GM12878 (cell line): ENCODE data around the gene CACNG4.

Experiments used
- BRCA1 ChIP-seq: IDR thresholded peaks from 2 replicates; pipeline ENCODE4 v1.6.1; 2011; ENCODE audit warnings: low read depth, low read length, improper control_type of control experiment
- CEBPB ChIP-seq, 2 experiments: fragments of 150-350 bp in 1 of 2; IDR thresholded peaks; 2 replicates each; pipeline ENCODE4 v1.6.1; 2012 to 2014; ENCODE audit warnings: low read depth in 2 of 2, low read length in 2 of 2, borderline replicate concordance in 1 of 2, inconsistent platforms in 1 of 2
- ESRRA ChIP-seq: IDR thresholded peaks from 2 replicates; pipeline ENCODE4 v1.6.1; 2012; ENCODE audit warnings: mild to moderate bottlenecking, low read length, improper control_type of control experiment
- GABPA ChIP-seq: IDR thresholded peaks from 2 replicates; pipeline ENCODE4 v1.6.1; 2014; ENCODE audit warnings: antibody characterized with exemption, low read depth, mild to moderate bottlenecking, inconsistent platforms
- NR2F1 ChIP-seq: fragments of 450-650 bp; conservative IDR thresholded peaks from 2 replicates; pipeline ENCODE4 v1.6.1; 2017; ENCODE audit warnings: mild to moderate bottlenecking
- POLR2AphosphoS5 ChIP-seq: IDR thresholded peaks from 2 replicates; pipeline ENCODE4 v1.6.1; 2011; ENCODE audit warnings: mild to moderate bottlenecking, low read length, inconsistent platforms
- ZNF274 ChIP-seq: IDR thresholded peaks from one replicate; pipeline ENCODE4 v1.8.0; 2011; ENCODE audit not compliant: insufficient read length, insufficient read depth
- TF ChIP-seq, protein P1 (sequence below): IDR thresholded peaks from 2 replicates; pipeline ENCODE4 v1.6.1; 2012; ENCODE audit warnings: low read depth, low read length, improper control_type of control experiment
- TF ChIP-seq, protein P2 (sequence below): IDR thresholded peaks from 2 replicates; pipeline ENCODE4 v1.6.1; 2012; ENCODE audit warnings: mild to moderate bottlenecking, low read depth, low read length

DNA sequence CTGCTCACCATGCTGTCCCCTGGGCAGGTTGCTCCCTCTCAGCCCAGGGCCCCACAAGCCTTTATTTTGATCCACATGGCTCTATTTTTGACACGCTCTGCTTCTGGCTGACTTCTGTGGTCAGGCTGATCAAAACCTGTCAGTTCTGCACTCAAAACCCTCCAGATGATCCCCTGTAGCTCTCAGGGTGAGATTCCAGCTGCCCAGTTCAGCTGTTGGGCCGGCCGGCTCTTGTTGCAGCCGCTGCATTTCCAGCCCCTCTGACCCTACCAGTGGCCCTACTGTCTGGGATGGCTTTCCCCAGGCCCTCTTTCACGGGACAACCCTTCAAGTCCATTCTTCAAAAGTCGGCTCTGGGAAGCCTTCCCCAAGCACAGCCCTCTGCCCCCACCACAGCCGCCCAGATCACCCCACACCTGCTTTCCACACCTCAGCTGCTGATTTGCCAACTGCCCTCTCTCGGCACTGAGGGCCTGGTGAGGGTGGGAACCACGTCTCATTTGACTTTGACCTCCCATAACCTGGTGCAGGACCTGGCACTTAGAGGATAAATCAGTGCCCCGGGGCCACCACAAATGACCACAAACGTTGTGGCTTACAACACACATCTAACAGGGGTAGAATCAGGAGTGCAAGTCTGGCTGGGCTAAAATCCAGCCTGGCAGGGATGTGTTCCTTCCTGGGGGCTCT lies 16.3 kb upstream of the CACNG4 start:
- TF ChIP-seq, protein P1, sequence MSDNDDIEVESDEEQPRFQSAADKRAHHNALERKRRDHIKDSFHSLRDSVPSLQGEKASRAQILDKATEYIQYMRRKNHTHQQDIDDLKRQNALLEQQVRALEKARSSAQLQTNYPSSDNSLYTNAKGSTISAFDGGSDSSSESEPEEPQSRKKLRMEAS = no peak
- TF ChIP-seq BRCA1 = no peak
- no peak for TF ChIP-seq CEBPB (IDR thresholded peaks at IDR 0.05; ENCODE audit: borderline replicate concordance in 1 of 2, low read depth in 2 of 2, low read length in 2 of 2)
- TF ChIP-seq, protein P2, sequence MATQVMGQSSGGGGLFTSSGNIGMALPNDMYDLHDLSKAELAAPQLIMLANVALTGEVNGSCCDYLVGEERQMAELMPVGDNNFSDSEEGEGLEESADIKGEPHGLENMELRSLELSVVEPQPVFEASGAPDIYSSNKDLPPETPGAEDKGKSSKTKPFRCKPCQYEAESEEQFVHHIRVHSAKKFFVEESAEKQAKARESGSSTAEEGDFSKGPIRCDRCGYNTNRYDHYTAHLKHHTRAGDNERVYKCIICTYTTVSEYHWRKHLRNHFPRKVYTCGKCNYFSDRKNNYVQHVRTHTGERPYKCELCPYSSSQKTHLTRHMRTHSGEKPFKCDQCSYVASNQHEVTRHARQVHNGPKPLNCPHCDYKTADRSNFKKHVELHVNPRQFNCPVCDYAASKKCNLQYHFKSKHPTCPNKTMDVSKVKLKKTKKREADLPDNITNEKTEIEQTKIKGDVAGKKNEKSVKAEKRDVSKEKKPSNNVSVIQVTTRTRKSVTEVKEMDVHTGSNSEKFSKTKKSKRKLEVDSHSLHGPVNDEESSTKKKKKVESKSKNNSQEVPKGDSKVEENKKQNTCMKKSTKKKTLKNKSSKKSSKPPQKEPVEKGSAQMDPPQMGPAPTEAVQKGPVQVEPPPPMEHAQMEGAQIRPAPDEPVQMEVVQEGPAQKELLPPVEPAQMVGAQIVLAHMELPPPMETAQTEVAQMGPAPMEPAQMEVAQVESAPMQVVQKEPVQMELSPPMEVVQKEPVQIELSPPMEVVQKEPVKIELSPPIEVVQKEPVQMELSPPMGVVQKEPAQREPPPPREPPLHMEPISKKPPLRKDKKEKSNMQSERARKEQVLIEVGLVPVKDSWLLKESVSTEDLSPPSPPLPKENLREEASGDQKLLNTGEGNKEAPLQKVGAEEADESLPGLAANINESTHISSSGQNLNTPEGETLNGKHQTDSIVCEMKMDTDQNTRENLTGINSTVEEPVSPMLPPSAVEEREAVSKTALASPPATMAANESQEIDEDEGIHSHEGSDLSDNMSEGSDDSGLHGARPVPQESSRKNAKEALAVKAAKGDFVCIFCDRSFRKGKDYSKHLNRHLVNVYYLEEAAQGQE = no peak
- no peak for TF ChIP-seq ESRRA
- no peak for TF ChIP-seq GABPA
- no peak for TF ChIP-seq POLR2AphosphoS5
- TF ChIP-seq NR2F1 = no peak
- TF ChIP-seq ZNF274 = no peak
